CD14-positive monocyte (primary cell): ENCODE results near the gene DNAJB8. TPM values are rescaled to one million over a fixed set of nuclear protein-coding genes. Genes with fewer than 3 reads are reported as not detected.

ENCODE experiments used
- DNase-seq, 3 donors: peaks; one replicate each; pipeline ENCODE4 v3.0.0-alpha.2; 2011 to 2022
- H2AFZ ChIP-seq: 2 replicates; pipeline ENCODE4 v1.6.0; 2012; ENCODE audit warnings: mild to moderate bottlenecking, low read depth, low read length, inconsistent platforms; ENCODE audit not compliant: insufficient read depth, poor library complexity, severe bottlenecking
- H3K27ac ChIP-seq, 2 donors: 1 replicate in 1 of 2; 2 replicates in 1 of 2; pipeline ENCODE4 v1.5.1; 2012 to 2013; ENCODE audit warnings: low read length in 2 of 2, control low read depth in 1 of 2, inconsistent platforms in 1 of 2, low read depth in 1 of 2, mild to moderate bottlenecking in 1 of 2
- H3K27me3 ChIP-seq, 2 donors: one replicate each; pipeline versions ENCODE4 v1.6.0 to v1.6.1; 2011 to 2013; ENCODE audit warnings: low read length in 2 of 2; ENCODE audit not compliant: control insufficient read depth in 2 of 2, insufficient read depth in 2 of 2
- H3K36me3 ChIP-seq, 2 donors: replicated peaks in 1 of 2; 1 replicate in 1 of 2; 2 replicates in 1 of 2; pipeline versions ENCODE4 v1.5.1 to v1.6.1; 2012 to 2013; ENCODE audit warnings: low read length in 2 of 2, control low read depth in 1 of 2, inconsistent platforms in 1 of 2, mild to moderate bottlenecking in 1 of 2; ENCODE audit not compliant: insufficient read depth in 2 of 2, control insufficient read depth in 1 of 2
- H3K4me1 ChIP-seq, 2 donors: 1 replicate in 1 of 2; 2 replicates in 1 of 2; pipeline versions ENCODE4 v1.5.1 to v1.6.1; 2012 to 2013; ENCODE audit warnings: low read length in 2 of 2, control low read depth in 1 of 2, inconsistent platforms in 1 of 2, mild to moderate bottlenecking in 1 of 2, moderate library complexity in 1 of 2; ENCODE audit not compliant: insufficient read depth in 2 of 2, control insufficient read depth in 1 of 2
- H3K4me2 ChIP-seq: replicated peaks from 2 replicates; pipeline ENCODE3; 2012; ENCODE audit warnings: low read length, moderate library complexity, mild to moderate bottlenecking; ENCODE audit not compliant: poor library complexity, severe bottlenecking; ENCODE audit errors: extremely low read depth
- H3K4me3 ChIP-seq, 3 experiments: fragments of 200-600 bp in 1 of 3; sonication (generic) in 1 of 3; replicated peaks in 1 of 3; 1 replicate in 2 of 3; 2 replicates in 1 of 3; pipeline ENCODE4 v1.5.1; 2011 to 2013; ENCODE audit warnings: low read length in 3 of 3, mild to moderate bottlenecking in 3 of 3, control low read depth in 2 of 3, low read depth in 2 of 3, inconsistent platforms in 1 of 3, moderate library complexity in 1 of 3
- H3K79me2 ChIP-seq: 2 replicates; pipeline ENCODE4 v1.6.0; 2012; ENCODE audit warnings: mild to moderate bottlenecking, control low read depth, inconsistent platforms, low read length, moderate library complexity; ENCODE audit not compliant: insufficient read depth
- H3K9ac ChIP-seq: 2 replicates; pipeline ENCODE4 v1.6.0; 2017; ENCODE audit warnings: low read length, mild to moderate bottlenecking; ENCODE audit not compliant: insufficient read depth, poor library complexity, severe bottlenecking
- H3K9me3 ChIP-seq, 2 donors: replicated peaks in 1 of 2; 1 replicate in 1 of 2; 2 replicates in 1 of 2; pipeline versions ENCODE4 v1.5.1 to v1.6.1; 2012 to 2013; ENCODE audit warnings: low read length in 2 of 2, control low read depth in 1 of 2; ENCODE audit not compliant: control insufficient read depth in 1 of 2, insufficient read depth in 1 of 2
- H4K20me1 ChIP-seq: 2 replicates; pipeline ENCODE4 v1.6.0; 2012; ENCODE audit warnings: mild to moderate bottlenecking, low read length, control low read depth, moderate library complexity; ENCODE audit not compliant: insufficient read depth
- H3K27ac Mint-ChIP-seq, 7 donors: one replicate each; pipeline ENCODE4 v1.8.0; 2020; ENCODE audit warnings: mild to moderate bottlenecking in 7 of 7, mixed read lengths in 7 of 7, moderate library complexity in 6 of 7, inconsistent platforms in 2 of 7
- H3K27me3 Mint-ChIP-seq, 3 donors: one replicate each; pipeline ENCODE4 v1.8.0; 2021 to 2022; ENCODE audit warnings: low read depth in 3 of 3, mild to moderate bottlenecking in 3 of 3, mixed read lengths in 3 of 3, moderate library complexity in 3 of 3, inconsistent platforms in 1 of 3
- H3K36me3 Mint-ChIP-seq, 2 donors: one replicate each; pipeline ENCODE4 v1.8.0; 2020; ENCODE audit warnings: mixed read lengths in 2 of 2, inconsistent platforms in 1 of 2, mild to moderate bottlenecking in 1 of 2
- H3K4me1 Mint-ChIP-seq: one replicate; pipeline ENCODE4 v1.8.0; 2020; ENCODE audit warnings: mild to moderate bottlenecking, mixed read lengths
- H3K4me3 Mint-ChIP-seq, 2 donors: one replicate each; pipeline ENCODE4 v1.8.0; 2020; ENCODE audit warnings: mild to moderate bottlenecking in 2 of 2, mixed read lengths in 2 of 2, moderate library complexity in 1 of 2
- H3K9me3 Mint-ChIP-seq, 7 donors: one replicate each; pipeline ENCODE4 v1.8.0; 2020 to 2022; ENCODE audit warnings: mixed read lengths in 7 of 7, mild to moderate bottlenecking in 6 of 7, moderate library complexity in 6 of 7, inconsistent platforms in 2 of 7
- CTCF ChIP-seq: fragments of 200-600 bp; IDR thresholded peaks from one replicate; pipeline ENCODE4 v1.8.0; 2022; ENCODE audit warnings: antibody characterized with exemption, mild to moderate bottlenecking
- WGBS: methylation state at CpG from one replicate; pipeline ENCODE4 v1.1.5; 2013; ENCODE audit warnings: missing lambda C conversion rate; ENCODE audit not compliant: insufficient coverage; 5-methylcytosine and 5-hydroxymethylcytosine counted together
- intact Hi-C, 2 donors: fragments of 100-400 bp; cut with micrococcal nuclease; formaldehyde crosslinking; loops; one replicate each; pipeline versions ENCODE4 v1.15.0 to v1.15.1; 2023
- polyA plus RNA-seq, 3 donors: library from polyadenylated mRNA; depleted of rRNA in 1 of 3; unstranded in 2 of 3; stranded (reverse) in 1 of 3; fragments of 300-500 nt in 2 of 3; fragments of >200 nt in 1 of 3; fragmentation: Illumina TruSeq in 2 of 3; gene quantifications; 1 replicate in 2 of 3; 2 replicates in 1 of 3; pipeline ENCODE4 v1.2.3, GENCODE V29; 2012 to 2021

DNAJB8 gene
- polyA plus RNA-seq, 3 donors: not detected

GRCh38 chr3:128415200-128415772 lies 51.4 kb downstream of the DNAJB8 start:
- Histone ChIP-seq H3K4me3 (peak overlapping the region in 1 of 3 experiments; percentile 24), H4K20me1 (no peaks in the 10 kb centered on the region), H3K4me2 (peak overlapping the region; percentile 10), H3K36me3 (no peaks in the 10 kb centered on the region), H3K9me3 (peaks cover 0 to 14% of the 10 kb centered on the region in 2 donors), H2AFZ (peak overlapping the region; percentile 40), H3K27ac (peak overlapping the region; percentile 3 to 81), H3K27me3 (no peaks in the 10 kb centered on the region), H3K9ac (no peak overlapping the region), H3K79me2 (no peaks in the 10 kb centered on the region), H3K4me1 (peaks cover 30 to 32% of the 10 kb centered on the region in 2 donors)
- Mint-ChIP-seq H3K4me1 (peaks cover 37% of the 10 kb centered on the region), H3K4me3 (peak overlapping the region in 1 of 2 donors; percentile 28), H3K9me3 (peaks cover 7 to 16% (median 12%) of the 10 kb centered on the region in 7 donors), H3K27ac (peak overlapping the region; percentile 50 to 85 (median 74)), H3K36me3 (peaks cover 5 to 9% of the 10 kb centered on the region in 2 donors), H3K27me3 (peaks cover 2 to 8% (median 3%) of the 10 kb centered on the region in 3 donors)
- no peak for TF ChIP-seq CTCF
- WGBS: 57% methylated on average over 9 of the region's 16 CpGs
- DNase-seq: peak; percentile 37 to 51 (median 44)
- intact Hi-C loops: no loop called here

- Mint-ChIP-seq H3K4me1 (peaks cover 37% of the 10 kb centered on the region), H3K36me3 (peaks cover 10 to 12% of the 10 kb centered on the region in 2 donors), H3K27me3 (peaks cover 2 to 5% (median 3%) of the 10 kb centered on the region in 3 donors), H3K27ac (peak overlapping the region in 2 of 7 donors; percentile 63 to 66), H3K4me3 (no peak overlapping the region), H3K9me3 (peaks cover 7 to 12% (median 10%) of the 10 kb centered on the region in 7 donors)
- Histone ChIP-seq H3K4me2 (no peak overlapping the region), H3K4me3 (no peak overlapping the region), H3K79me2 (no peaks in the 10 kb centered on the region), H3K9me3 (peaks cover 0 to 12% of the 10 kb centered on the region in 2 donors), H4K20me1 (no peaks in the 10 kb centered on the region), H3K36me3 (peaks cover 0 to 3% of the 10 kb centered on the region in 2 donors), H3K4me1 (peaks cover 30 to 32% of the 10 kb centered on the region in 2 donors), H3K27me3 (no peaks in the 10 kb centered on the region), H3K27ac (no peak overlapping the region), H2AFZ (no peak overlapping the region), H3K9ac (no peak overlapping the region)
- 94% methylated on average over 14 of the region's 24 CpGs for WGBS
- intact Hi-C loops: no loop called here
- no peak for TF ChIP-seq CTCF
- no peak for DNase-seq
Observed at GRCh38 chr3:128413413-128414205, 53.1 kb downstream of the DNAJB8 start.
